Vagina (tissue), 2 donors: ENCODE results near the gene ASH1L.
"Not testable (repeated sequence)": the region's sequence is repeated elsewhere in the genome, so short reads cannot be mapped to it uniquely, and the experiment has no call there.

Experiments
- CTCF ChIP-seq, 3 experiments: fragments of 450-650 bp in 2 of 3; fragments of 200-600 bp in 1 of 3; sonication (generic) in 1 of 3; IDR thresholded peaks; one replicate each; pipeline ENCODE4 v1.5.1; 2017 to 2019; ENCODE audit warnings: antibody characterized with exemption in 3 of 3, mild to moderate bottlenecking in 2 of 3, moderate library complexity in 2 of 3
- POLR2AphosphoS5 ChIP-seq, 2 donors: sonication (generic); formaldehyde crosslinking; IDR thresholded peaks; one replicate each; pipeline ENCODE4 v1.9.0; 2017; ENCODE audit warnings: antibody characterized with exemption in 2 of 2, mild to moderate bottlenecking in 2 of 2, low read depth in 1 of 2; ENCODE audit not compliant: insufficient read depth in 1 of 2

- not testable (repeated sequence) for TF ChIP-seq CTCF (IDR thresholded peaks at IDR 0.05); POLR2AphosphoS5 (IDR thresholded peaks at IDR 0.05; ENCODE audit: insufficient read depth in 1 of 2, low read depth in 1 of 2)
Measured at GRCh38 chr1:155291006-155291405, 271.6 kb downstream of the ASH1L start.
